Kidney epithelial cell (primary cell): ENCODE results near the gene HDDC3. TPM values are rescaled to one million over a fixed set of nuclear protein-coding genes. Genes with fewer than 3 reads are reported as not detected.
A peak's percentile ranks its signal among the peaks of the same experiment; 100 is the strongest.
"Not testable (repeated sequence)": the region's sequence is repeated elsewhere in the genome, so short reads cannot be mapped to it uniquely, and the experiment has no call there.

Source experiments
- DNase-seq: peaks from one replicate; pipeline ENCODE4 v3.0.0-alpha.2; 2010; ENCODE audit warnings: low read depth
- H3K27me3 ChIP-seq: 2 replicates; pipeline ENCODE4 v1.6.0; 2011; ENCODE audit warnings: low read length; ENCODE audit not compliant: control insufficient read depth, insufficient read depth
- H3K36me3 ChIP-seq: 2 replicates; pipeline ENCODE4 v1.5.1; 2011; ENCODE audit warnings: low read length; ENCODE audit not compliant: control insufficient read depth, insufficient read depth
- H3K4me3 ChIP-seq: 2 replicates; pipeline ENCODE4 v1.5.1; 2011; ENCODE audit warnings: low read depth, mild to moderate bottlenecking, control low read depth, low read length
- CTCF ChIP-seq: IDR thresholded peaks from 2 replicates; pipeline ENCODE4 v1.5.1; 2011; ENCODE audit warnings: mild to moderate bottlenecking, moderate library complexity, low read length, control low read depth, inconsistent platforms; ENCODE audit not compliant: insufficient read depth, poor library complexity, severe bottlenecking
- total RNA-seq: library from RNA; depleted of rRNA; stranded (reverse); fragments of >200 nt; gene quantifications from 2 replicates; pipeline ENCODE4 v1.2.3, GENCODE V29; 2015

The HDDC3 gene
- total RNA-seq, 1 donor from 2014 or later = 20.0 TPM

DNA sequence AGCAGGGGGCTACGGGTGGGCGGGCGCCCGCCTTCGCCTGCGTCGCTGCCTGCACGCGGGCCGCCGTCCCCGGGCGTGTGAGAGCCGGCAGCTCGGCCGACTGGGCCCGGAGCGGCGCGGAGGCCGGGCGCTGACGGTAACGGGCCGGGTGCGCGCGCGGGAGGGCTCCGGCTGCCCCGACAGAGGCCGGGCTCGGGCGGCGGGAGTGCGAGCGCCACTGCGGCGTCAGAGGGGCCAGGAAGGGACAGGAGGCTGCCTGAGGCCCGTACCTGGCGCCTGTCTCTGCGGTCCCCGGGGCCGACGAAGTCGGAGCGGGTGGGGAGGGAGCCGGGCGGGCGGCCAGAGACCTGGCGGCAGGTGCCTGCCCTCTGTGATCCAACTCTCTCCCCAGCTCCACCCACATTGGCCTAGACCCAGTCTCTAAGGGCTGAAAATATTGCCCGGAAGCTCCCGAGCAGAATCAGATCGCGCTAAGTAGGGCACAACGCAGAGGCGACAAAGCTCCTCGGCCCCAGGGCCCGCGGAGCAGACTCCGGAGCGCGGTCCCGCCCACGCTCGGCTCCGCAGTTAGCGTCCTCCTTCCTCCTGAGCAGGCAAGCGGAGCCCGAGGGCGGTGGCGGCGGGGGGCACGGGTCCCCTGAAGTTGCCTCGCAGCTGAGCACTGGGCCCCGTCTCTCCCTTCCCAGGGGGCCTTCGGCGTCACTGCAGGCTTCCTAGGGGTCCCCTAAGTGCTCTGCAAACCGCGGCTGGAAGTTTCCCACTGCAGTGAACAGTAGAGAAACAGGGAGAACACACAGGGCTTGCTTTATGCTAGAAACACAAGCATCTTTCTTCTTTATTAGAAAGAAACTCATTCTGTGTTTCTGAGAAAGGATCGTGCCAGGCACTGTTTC, 29.3 kb downstream of the HDDC3 start, which contains the start of gene MAN2A2:
Gene MAN2A2 (plus strand): TSS at position 463 of the 893 bp plus-strand sequence. CDS start 906 bp downstream, outside the sequence.
- no peak for DNase-seq
- no peak for TF ChIP-seq CTCF
- no peaks in the 10 kb centered on the region for H3K27me3 ChIP-seq
- H3K36me3 ChIP-seq = peaks cover 5% of the 10 kb centered on the region
- H3K4me3 ChIP-seq = peak within 1 kb of the TSS; percentile 75

DNA sequence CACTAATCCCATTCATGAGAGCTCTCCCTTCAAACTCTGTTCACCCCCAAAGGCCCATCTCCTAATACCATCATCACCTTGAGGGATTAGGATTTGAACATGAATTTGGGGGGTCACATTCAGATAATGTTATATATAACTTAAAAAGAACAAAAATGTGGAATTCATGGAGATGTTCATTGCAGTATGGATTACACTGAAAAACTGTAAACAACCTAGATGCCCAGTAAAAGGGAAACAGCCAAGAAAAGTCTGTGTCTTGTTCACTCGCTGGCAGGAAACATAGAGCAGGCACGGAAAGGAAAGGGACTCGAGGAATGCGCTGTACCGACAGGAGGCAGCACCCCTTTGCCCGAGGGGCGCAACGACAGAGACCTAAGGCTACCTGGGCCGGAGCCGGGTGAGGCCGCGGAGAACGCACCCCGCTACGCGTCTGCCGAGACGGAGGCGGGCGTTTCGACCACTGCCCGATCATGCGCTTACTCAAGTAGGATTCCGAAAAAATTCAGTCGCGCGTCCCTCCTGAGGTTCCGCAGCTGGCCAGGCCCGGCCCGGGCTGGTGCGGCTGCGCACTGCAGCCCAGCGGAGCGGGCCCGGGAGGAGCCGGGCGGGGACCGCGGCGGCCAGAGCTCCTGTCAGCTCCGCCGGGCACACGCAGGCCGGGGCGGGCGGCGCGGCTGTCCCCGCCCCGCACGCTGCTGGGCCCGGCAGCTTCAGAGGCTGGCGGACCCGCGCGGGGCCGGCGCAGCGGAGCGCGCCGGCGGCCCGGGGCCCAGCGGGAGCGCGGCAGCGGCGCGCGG, 30.1 kb downstream of the HDDC3 start:
- peak; percentile 89 for TF ChIP-seq CTCF
- no peak for DNase-seq
- peak overlapping the region; percentile 75 for H3K4me3 ChIP-seq
- no peaks in the 10 kb centered on the region for H3K27me3 ChIP-seq
- peaks cover 5% of the 10 kb centered on the region for H3K36me3 ChIP-seq

DNA sequence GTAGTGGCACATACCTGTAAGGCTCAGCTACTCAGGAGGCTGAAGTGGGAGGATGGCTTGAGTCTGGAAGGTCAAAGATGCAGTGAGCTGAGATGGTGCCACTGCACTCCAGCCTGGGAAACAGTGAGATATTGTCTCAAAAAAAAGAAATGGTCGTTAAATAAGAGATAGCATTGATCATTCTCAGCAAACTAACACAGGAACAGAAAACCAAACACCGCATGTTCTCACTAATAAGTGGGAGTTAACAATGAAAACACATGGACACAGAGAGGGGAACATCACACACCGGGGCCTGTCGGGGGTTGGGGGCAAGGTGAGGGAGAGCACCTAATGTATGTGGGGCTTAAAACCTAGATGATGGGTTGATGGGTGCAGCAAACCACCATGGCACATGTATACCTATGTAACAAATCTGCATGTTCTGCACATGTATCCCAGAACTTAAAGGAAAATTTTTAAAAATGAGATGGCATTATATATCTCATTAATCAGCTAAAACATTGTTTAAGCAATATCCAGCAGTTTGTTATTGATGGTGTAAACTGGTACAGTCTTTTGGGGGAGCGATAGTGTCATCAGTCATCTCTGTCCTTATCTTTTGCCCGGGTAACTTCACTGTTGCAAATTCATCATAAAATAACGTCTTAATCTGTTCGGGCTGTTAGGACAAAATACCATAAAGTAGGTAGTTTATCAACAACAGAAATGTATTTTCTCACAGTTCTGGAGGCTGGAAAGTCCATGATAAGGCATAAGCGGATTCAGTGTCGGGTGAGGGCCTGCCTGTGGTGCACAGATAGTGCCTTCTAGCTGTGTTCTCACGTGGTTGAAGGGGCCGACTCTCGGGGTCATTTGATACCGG, 30.9 kb downstream of the HDDC3 start:
- Histone ChIP-seq H3K27me3 (no peaks in the 10 kb centered on the region), H3K36me3 (peaks cover 5% of the 10 kb centered on the region), H3K4me3 (no peak overlapping the region)
- TF ChIP-seq CTCF = no peak
- DNase-seq = no peak

GRCh38 chr15:90897131-90897655, 35.2 kb downstream of the HDDC3 start:
- not testable (repeated sequence) for H3K4me3 ChIP-seq, DNase-seq

DNA sequence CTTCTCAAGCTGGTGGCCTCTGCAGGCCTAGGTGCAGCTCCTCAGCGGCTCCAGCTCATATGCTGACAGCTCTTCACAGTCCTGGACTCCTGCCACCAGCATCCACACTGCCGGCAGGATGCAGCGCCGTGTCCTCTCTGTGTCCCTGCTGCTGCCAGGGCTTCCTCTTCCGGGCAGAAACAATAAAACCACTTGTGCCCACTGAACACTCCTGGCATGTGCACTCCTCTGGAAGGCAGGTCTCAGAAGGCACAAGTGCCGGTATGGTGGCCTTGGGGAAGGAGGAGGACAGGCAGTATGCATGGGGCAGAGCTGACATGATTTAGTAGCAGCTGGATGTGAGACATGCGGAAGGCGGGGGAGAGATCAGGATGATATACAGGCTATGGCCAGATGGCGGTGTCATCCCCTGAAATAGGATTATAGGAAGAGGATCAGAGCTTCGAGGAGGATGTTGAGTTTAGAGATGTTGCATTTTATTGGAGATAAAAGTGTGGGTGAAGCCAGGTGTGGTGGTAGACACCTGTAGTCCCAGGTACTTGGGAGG, 36.7 kb downstream of the HDDC3 start:
- no peak for DNase-seq
- Histone ChIP-seq H3K27me3 (no peaks in the 10 kb centered on the region), H3K36me3 (no peaks in the 10 kb centered on the region), H3K4me3 (no peak overlapping the region)
- TF ChIP-seq CTCF = no peak

More at GRCh38 chr15:90897131-90897655, 35.2 kb downstream of the HDDC3 start:
- H3K27me3 ChIP-seq, H3K36me3 ChIP-seq: not testable (repeated sequence)
